ENCODE measurements around the gene ZMAT3.

Gene ZMAT3

DNA sequence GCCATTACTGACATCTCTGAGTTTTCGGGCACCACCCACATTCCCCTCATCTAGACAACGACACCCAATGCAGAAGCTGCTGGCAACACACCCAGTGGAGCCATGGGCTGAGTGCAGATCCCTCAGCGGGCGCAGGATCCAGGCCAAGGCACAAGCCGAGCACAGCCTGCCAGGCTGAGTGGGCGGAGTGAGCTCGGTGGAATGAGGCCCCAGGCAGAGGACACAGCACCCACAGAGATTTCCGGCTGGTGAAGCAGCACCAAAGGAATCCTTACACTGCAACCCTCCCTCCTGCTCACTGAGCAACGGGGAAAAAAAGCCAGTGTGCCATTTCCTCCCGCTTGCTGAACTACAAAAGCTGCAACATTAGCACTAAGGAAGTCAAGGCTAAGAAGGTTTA lies 34.3 kb downstream of the ZMAT3 start:
- Histone ChIP-seq H3K36me3 (ENCODE audit: control insufficient read depth in 1 of 2, insufficient read depth in 2 of 2, low read depth in 1 of 2, low read length in 2 of 2) (peaks cover 22 to 40% of the 10 kb centered on the region in 2 experiments), H3K9me3 (ENCODE audit: control insufficient read depth, low read length) (no peaks in the 10 kb centered on the region), H2BK12ac (ENCODE audit: low read length in 2 of 2) (peak overlapping the region in 1 of 2 experiments; percentile 73), H3K9ac (ENCODE audit: low read length) (peak overlapping the region; percentile 44), H2AK5ac (ENCODE audit: low read length, severe bottlenecking) (peak overlapping the region; percentile 93), H4K91ac (ENCODE audit: low read length) (no peak overlapping the region), H3K79me1 (replicated peaks; ENCODE audit: low read length, poor library complexity, severe bottlenecking) (peaks cover 2% of the 10 kb centered on the region), H3K27me3 (ENCODE audit: control insufficient read depth in 1 of 2, insufficient read depth in 1 of 2, low read length in 2 of 2) (no peaks in the 10 kb centered on the region), H2AFZ (ENCODE audit: low read depth, low read length) (no peak overlapping the region), H2BK120ac (ENCODE audit: low read depth, low read length) (no peak overlapping the region), H3K4me2 (ENCODE audit: low read length, poor library complexity, severe bottlenecking) (peak overlapping the region; percentile 58), H3K4me3 (ENCODE audit: insufficient read depth in 1 of 2, low read depth in 1 of 2, low read length in 2 of 2) (peak overlapping the region in 1 of 2 experiments; percentile 25), H3K27ac (ENCODE audit: low read length, poor library complexity, severe bottlenecking) (peak overlapping the region; percentile 93), H3K4me1 (ENCODE audit: control insufficient read depth, insufficient read depth, low read depth, low read length) (peaks cover 22% of the 10 kb centered on the region), H2BK15ac (ENCODE audit: low read depth, poor library complexity, severe bottlenecking) (no peak overlapping the region), H4K8ac (ENCODE audit: low read length) (no peak overlapping the region), H3K23ac (ENCODE audit: low read length in 2 of 2) (no peak overlapping the region), H2BK5ac (ENCODE audit: low read depth, low read length, poor library complexity, severe bottlenecking) (no peak overlapping the region), H3K18ac (ENCODE audit: low read depth in 1 of 2, low read length in 2 of 2) (peak overlapping the region; percentile 23 to 75), H3K4ac (ENCODE audit: low read depth in 1 of 2, low read length in 2 of 2) (peak overlapping the region in 1 of 2 experiments; percentile 37), H3K14ac (ENCODE audit: low read length in 2 of 2) (peak overlapping the region in 1 of 2 experiments; percentile 18)
- WGBS: 82% methylated on average over 10 of the region's 10 CpGs
- DNase-seq: peak; percentile 77

DNA sequence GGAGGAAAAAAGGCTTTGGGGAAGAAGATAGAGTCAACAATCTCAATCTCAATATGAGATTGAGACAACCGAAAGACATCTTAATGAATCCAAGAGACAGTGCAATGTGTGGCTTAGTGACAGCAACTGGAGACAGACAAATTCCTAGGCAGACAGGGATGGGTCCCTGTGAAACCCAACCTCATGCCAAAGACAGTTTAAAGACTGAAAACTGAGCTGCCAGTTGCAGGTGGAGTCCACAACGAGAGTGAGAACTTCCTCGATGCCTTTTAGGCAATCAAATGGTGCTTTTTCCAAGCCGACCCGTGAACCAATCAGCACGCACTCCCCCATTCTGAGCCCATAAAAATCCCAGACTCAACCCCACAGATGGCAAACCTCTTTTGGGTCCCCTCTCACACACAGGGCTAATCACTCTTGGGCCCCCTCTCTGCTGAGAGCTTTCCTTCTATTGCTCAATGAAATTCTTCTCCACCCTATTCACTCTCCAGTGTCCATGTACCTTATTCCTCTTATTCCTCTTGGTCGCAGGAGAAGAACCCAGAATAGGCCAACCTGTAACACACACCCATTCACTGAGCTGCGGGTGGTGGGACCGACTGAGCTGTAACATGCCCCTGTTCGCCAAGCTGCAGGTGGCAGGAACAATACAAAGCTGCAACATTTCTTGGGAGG lies 34.8 kb downstream of the ZMAT3 start:
- Histone ChIP-seq H4K8ac (ENCODE audit: low read length) (no peak overlapping the region), H2AFZ (ENCODE audit: low read depth, low read length) (no peak overlapping the region), H2BK5ac (ENCODE audit: low read depth, low read length, poor library complexity, severe bottlenecking) (peak overlapping the region; percentile 53), H3K4me1 (ENCODE audit: control insufficient read depth, insufficient read depth, low read depth, low read length) (peaks cover 22% of the 10 kb centered on the region), H4K91ac (ENCODE audit: low read length) (peak overlapping the region; percentile 57), H3K4ac (ENCODE audit: low read depth in 1 of 2, low read length in 2 of 2) (no peak overlapping the region), H3K4me2 (ENCODE audit: low read length, poor library complexity, severe bottlenecking) (peak overlapping the region; percentile 58), H3K9ac (ENCODE audit: low read length) (no peak overlapping the region), H3K4me3 (ENCODE audit: insufficient read depth in 1 of 2, low read depth in 1 of 2, low read length in 2 of 2) (no peak overlapping the region), H2BK12ac (ENCODE audit: low read length in 2 of 2) (peak overlapping the region in 1 of 2 experiments; percentile 73), H3K9me3 (ENCODE audit: control insufficient read depth, low read length) (no peaks in the 10 kb centered on the region), H3K23ac (ENCODE audit: low read length in 2 of 2) (no peak overlapping the region), H3K36me3 (ENCODE audit: control insufficient read depth in 1 of 2, insufficient read depth in 2 of 2, low read depth in 1 of 2, low read length in 2 of 2) (peaks cover 28 to 40% of the 10 kb centered on the region in 2 experiments), H3K27me3 (ENCODE audit: control insufficient read depth in 1 of 2, insufficient read depth in 1 of 2, low read length in 2 of 2) (no peaks in the 10 kb centered on the region), H3K18ac (ENCODE audit: low read depth in 1 of 2, low read length in 2 of 2) (peak overlapping the region; percentile 23 to 75), H3K27ac (ENCODE audit: low read length, poor library complexity, severe bottlenecking) (peak overlapping the region; percentile 93), H2BK15ac (ENCODE audit: low read depth, poor library complexity, severe bottlenecking) (no peak overlapping the region), H3K14ac (ENCODE audit: low read length in 2 of 2) (peak overlapping the region in 1 of 2 experiments; percentile 18), H3K79me1 (replicated peaks; ENCODE audit: low read length, poor library complexity, severe bottlenecking) (peaks cover 2% of the 10 kb centered on the region), H2AK5ac (ENCODE audit: low read length, severe bottlenecking) (peak overlapping the region; percentile 93), H2BK120ac (ENCODE audit: low read depth, low read length) (no peak overlapping the region)
- 97% methylated on average over 10 of the region's 10 CpGs for WGBS
- peak; percentile 14 for DNase-seq

DNA sequence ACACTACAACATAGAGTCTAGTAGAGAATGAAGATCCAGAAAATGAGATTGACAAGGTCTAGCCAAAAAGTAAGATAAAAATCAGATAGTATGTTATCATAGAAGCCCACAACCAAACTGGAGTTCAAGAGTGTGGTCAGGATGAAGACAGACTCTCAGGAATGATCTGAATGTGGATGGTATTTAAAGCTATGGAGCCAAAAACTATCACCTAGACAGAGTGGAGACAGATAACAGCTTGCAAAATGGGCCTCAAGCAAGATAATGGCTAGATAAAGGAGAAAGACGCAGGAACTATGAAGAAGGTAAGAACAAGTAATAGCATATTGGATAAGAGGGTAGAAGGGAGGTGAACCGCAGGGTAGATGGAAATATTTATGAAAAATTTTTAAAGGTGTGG lies 35.4 kb downstream of the ZMAT3 start:
- Histone ChIP-seq H3K9ac (ENCODE audit: low read length) (no peak overlapping the region), H3K4me3 (ENCODE audit: insufficient read depth in 1 of 2, low read depth in 1 of 2, low read length in 2 of 2) (no peak overlapping the region), H3K4ac (ENCODE audit: low read depth in 1 of 2, low read length in 2 of 2) (no peak overlapping the region), H4K8ac (ENCODE audit: low read length) (no peak overlapping the region), H2BK120ac (ENCODE audit: low read depth, low read length) (no peak overlapping the region), H3K27me3 (ENCODE audit: control insufficient read depth in 1 of 2, insufficient read depth in 1 of 2, low read length in 2 of 2) (no peaks in the 10 kb centered on the region), H3K4me1 (ENCODE audit: control insufficient read depth, insufficient read depth, low read depth, low read length) (peaks cover 22% of the 10 kb centered on the region), H3K79me1 (replicated peaks; ENCODE audit: low read length, poor library complexity, severe bottlenecking) (peaks cover 2% of the 10 kb centered on the region), H4K91ac (ENCODE audit: low read length) (no peak overlapping the region), H2AK5ac (ENCODE audit: low read length, severe bottlenecking) (no peak overlapping the region), H3K9me3 (ENCODE audit: control insufficient read depth, low read length) (no peaks in the 10 kb centered on the region), H3K14ac (ENCODE audit: low read length in 2 of 2) (no peak overlapping the region), H3K4me2 (ENCODE audit: low read length, poor library complexity, severe bottlenecking) (no peak overlapping the region), H2BK5ac (ENCODE audit: low read depth, low read length, poor library complexity, severe bottlenecking) (no peak overlapping the region), H3K27ac (ENCODE audit: low read length, poor library complexity, severe bottlenecking) (peak overlapping the region; percentile 93), H3K23ac (ENCODE audit: low read length in 2 of 2) (no peak overlapping the region), H3K18ac (ENCODE audit: low read depth in 1 of 2, low read length in 2 of 2) (no peak overlapping the region), H3K36me3 (ENCODE audit: control insufficient read depth in 1 of 2, insufficient read depth in 2 of 2, low read depth in 1 of 2, low read length in 2 of 2) (peaks cover 28 to 40% of the 10 kb centered on the region in 2 experiments), H2BK15ac (ENCODE audit: low read depth, poor library complexity, severe bottlenecking) (no peak overlapping the region), H2BK12ac (ENCODE audit: low read length in 2 of 2) (no peak overlapping the region), H2AFZ (ENCODE audit: low read depth, low read length) (no peak overlapping the region)
- DNase-seq: no peak
- WGBS: 94% methylated on average over 2 of the region's 2 CpGs

DNA sequence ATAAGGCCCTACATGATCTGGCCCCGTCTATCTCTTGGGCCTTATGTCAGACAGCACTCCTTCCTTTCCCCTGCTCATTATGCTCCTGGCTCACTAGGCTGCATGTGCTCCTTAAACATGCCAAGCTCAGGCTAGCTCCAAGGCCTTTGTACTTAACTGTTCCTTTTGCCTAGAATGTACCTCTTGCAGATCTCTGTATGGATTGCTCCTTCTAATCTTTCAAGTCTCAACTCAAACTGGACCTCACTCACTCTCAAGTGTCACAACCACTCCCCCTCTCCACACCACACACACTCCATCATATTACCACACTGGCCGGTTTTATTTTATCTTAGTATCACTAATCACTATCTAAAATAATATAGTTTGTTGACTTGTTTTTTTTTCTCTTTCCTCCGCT lies 36.4 kb downstream of the ZMAT3 start:
- H2BK15ac ChIP-seq (ENCODE audit: low read depth, poor library complexity, severe bottlenecking): no peak overlapping the region
- no peak overlapping the region for H4K91ac ChIP-seq (ENCODE audit: low read length)
- H2BK5ac ChIP-seq (ENCODE audit: low read depth, low read length, poor library complexity, severe bottlenecking): no peak overlapping the region
- DNase-seq: peak; percentile 5
- no peak overlapping the region for H4K8ac ChIP-seq (ENCODE audit: low read length)
- WGBS: 89% methylated on average over 1 of the region's 3 CpGs
- H2AK5ac ChIP-seq (ENCODE audit: low read length, severe bottlenecking): peak overlapping the region; percentile 7
- no peak overlapping the region for H3K14ac ChIP-seq (ENCODE audit: low read length in 2 of 2)
- no peaks in the 10 kb centered on the region for H3K27me3 ChIP-seq (ENCODE audit: control insufficient read depth in 1 of 2, insufficient read depth in 1 of 2, low read length in 2 of 2)
- peaks cover 2% of the 10 kb centered on the region for H3K79me1 ChIP-seq (replicated peaks; ENCODE audit: low read length, poor library complexity, severe bottlenecking)
- H3K23ac ChIP-seq (ENCODE audit: low read length in 2 of 2): no peak overlapping the region
- no peak overlapping the region for H3K4ac ChIP-seq (ENCODE audit: low read depth in 1 of 2, low read length in 2 of 2)
- H3K4me1 ChIP-seq (ENCODE audit: control insufficient read depth, insufficient read depth, low read depth, low read length): peaks cover 22% of the 10 kb centered on the region
- no peak overlapping the region for H3K9ac ChIP-seq (ENCODE audit: low read length)
- no peak overlapping the region for H2BK12ac ChIP-seq (ENCODE audit: low read length in 2 of 2)
- no peak overlapping the region for H3K27ac ChIP-seq (ENCODE audit: low read length, poor library complexity, severe bottlenecking)
- no peak overlapping the region for H3K4me2 ChIP-seq (ENCODE audit: low read length, poor library complexity, severe bottlenecking)
- no peak overlapping the region for H2BK120ac ChIP-seq (ENCODE audit: low read depth, low read length)
- H3K36me3 ChIP-seq (ENCODE audit: control insufficient read depth in 1 of 2, insufficient read depth in 2 of 2, low read depth in 1 of 2, low read length in 2 of 2): peaks cover 32 to 46% of the 10 kb centered on the region in 2 experiments
- H2AFZ ChIP-seq (ENCODE audit: low read depth, low read length): no peak overlapping the region
- no peak overlapping the region for H3K4me3 ChIP-seq (ENCODE audit: insufficient read depth in 1 of 2, low read depth in 1 of 2, low read length in 2 of 2)
- no peaks in the 10 kb centered on the region for H3K9me3 ChIP-seq (ENCODE audit: control insufficient read depth, low read length)
- peak overlapping the region in 1 of 2 experiments; percentile 0 for H3K18ac ChIP-seq (ENCODE audit: low read depth in 1 of 2, low read length in 2 of 2)

Data from mesenchymal stem cell (in vitro differentiated cells and primary cell).